Gastroesophageal sphincter (tissue), 4 donors: Measurements from ENCODE around the gene SYT7. TPM values are rescaled to one million over a fixed set of nuclear protein-coding genes. Genes with fewer than 3 reads are reported as not detected.

Experiments used
- ATAC-seq: fragments of 150-250 bp; one replicate; pipeline ENCODE4 v1.9.1; 2016; ENCODE audit warnings: mild to moderate bottlenecking, moderate library complexity
- H3K27ac ChIP-seq, 4 donors: fragments of 200-600 bp; sonication (generic) in 3 of 4; 1 replicate in 3 of 4; 2 replicates in 1 of 4; pipeline ENCODE4 v1.5.1; 2016 to 2019
- H3K27me3 ChIP-seq: fragments of 200-600 bp; sonication (generic); one replicate; pipeline ENCODE4 v1.5.1; 2019
- H3K36me3 ChIP-seq, 2 donors: fragments of 200-600 bp; sonication (generic); one replicate each; pipeline ENCODE4 v1.5.1; 2019; ENCODE audit warnings: control low read depth in 1 of 2
- H3K4me1 ChIP-seq, 3 donors: fragments of 200-600 bp; sonication (generic); 1 replicate in 2 of 3; 2 replicates in 1 of 3; pipeline ENCODE4 v1.5.1; 2016 to 2019; ENCODE audit warnings: control low read depth in 2 of 3
- H3K4me3 ChIP-seq, 2 donors: fragments of 200-600 bp; sonication (generic); one replicate each; pipeline ENCODE4 v1.5.1; 2019; ENCODE audit warnings: mild to moderate bottlenecking in 1 of 2, moderate library complexity in 1 of 2
- H3K9me3 ChIP-seq, 3 donors: fragments of 200-600 bp; sonication (generic); one replicate each; pipeline ENCODE4 v1.5.1; 2017 to 2019; ENCODE audit warnings: control low read depth in 2 of 3
- EP300 ChIP-seq: sonication (generic); formaldehyde crosslinking; IDR thresholded peaks from one replicate; pipeline ENCODE4 v1.6.1; 2017; ENCODE audit warnings: antibody characterized with exemption, mild to moderate bottlenecking
- POLR2A ChIP-seq, 2 donors: fragments of 450-650 bp; IDR thresholded peaks; one replicate each; pipeline ENCODE4 v1.6.1; 2017; ENCODE audit warnings: antibody characterized with exemption in 2 of 2, mild to moderate bottlenecking in 2 of 2, moderate library complexity in 1 of 2
- POLR2AphosphoS5 ChIP-seq: sonication (generic); formaldehyde crosslinking; IDR thresholded peaks from one replicate; pipeline ENCODE4 v1.6.1; 2017; ENCODE audit warnings: antibody characterized with exemption
- WGBS, 2 donors: methylation state at CpG; one replicate each; pipeline ENCODE4 v1.1.5; 2018; ENCODE audit warnings: low coverage in 1 of 2; 5-methylcytosine and 5-hydroxymethylcytosine counted together
- total RNA-seq, 4 donors: library from RNA; depleted of rRNA; stranded (reverse); fragments of >200 nt; gene quantifications; one replicate each; pipeline ENCODE4 v1.1.0, GENCODE V29; 2016
- TF ChIP-seq, protein P1 (sequence below), 4 experiments: fragments of 200-600 bp in 2 of 4; fragments of 450-650 bp in 2 of 4; sonication (generic) in 1 of 4; IDR thresholded peaks; one replicate each; pipeline ENCODE4 v1.5.1; 2017 to 2019; ENCODE audit warnings: antibody characterized with exemption in 4 of 4, mild to moderate bottlenecking in 2 of 4, moderate library complexity in 2 of 4

SYT7 gene
- total RNA-seq, 4 donors from 2014 or later, result 1.8 to 3.7 (median 3.1) TPM

DNA sequence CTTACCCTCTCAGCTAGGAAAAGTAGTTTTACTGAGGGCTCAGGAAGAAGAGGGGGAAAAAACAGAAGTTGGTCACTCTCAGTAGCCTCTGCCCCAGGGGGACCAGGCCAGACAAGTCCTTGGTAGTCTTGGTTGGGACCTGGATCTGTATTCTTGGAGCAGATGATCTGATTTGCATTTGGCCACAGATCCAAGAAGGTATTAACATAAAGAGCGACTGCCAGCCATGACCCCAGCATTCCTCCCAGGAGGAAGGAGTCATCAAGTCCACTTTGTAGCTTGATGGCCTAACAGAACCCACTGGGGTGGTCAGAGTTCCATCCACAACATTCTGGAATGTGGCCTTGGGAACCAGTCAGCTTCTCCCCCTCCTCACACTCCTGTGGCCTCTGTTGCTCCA lies 78.4 kb downstream of the SYT7 start:
- H3K4me1 ChIP-seq, result no peaks in the 10 kb centered on the region
- H3K27me3 ChIP-seq, result peaks cover 36% of the 10 kb centered on the region
- TF ChIP-seq POLR2A (IDR thresholded peaks at IDR 0.05) (no peak), POLR2AphosphoS5 (no peak), EP300 (no peak)
- TF ChIP-seq, protein P1, sequence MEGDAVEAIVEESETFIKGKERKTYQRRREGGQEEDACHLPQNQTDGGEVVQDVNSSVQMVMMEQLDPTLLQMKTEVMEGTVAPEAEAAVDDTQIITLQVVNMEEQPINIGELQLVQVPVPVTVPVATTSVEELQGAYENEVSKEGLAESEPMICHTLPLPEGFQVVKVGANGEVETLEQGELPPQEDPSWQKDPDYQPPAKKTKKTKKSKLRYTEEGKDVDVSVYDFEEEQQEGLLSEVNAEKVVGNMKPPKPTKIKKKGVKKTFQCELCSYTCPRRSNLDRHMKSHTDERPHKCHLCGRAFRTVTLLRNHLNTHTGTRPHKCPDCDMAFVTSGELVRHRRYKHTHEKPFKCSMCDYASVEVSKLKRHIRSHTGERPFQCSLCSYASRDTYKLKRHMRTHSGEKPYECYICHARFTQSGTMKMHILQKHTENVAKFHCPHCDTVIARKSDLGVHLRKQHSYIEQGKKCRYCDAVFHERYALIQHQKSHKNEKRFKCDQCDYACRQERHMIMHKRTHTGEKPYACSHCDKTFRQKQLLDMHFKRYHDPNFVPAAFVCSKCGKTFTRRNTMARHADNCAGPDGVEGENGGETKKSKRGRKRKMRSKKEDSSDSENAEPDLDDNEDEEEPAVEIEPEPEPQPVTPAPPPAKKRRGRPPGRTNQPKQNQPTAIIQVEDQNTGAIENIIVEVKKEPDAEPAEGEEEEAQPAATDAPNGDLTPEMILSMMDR (IDR thresholded peaks at IDR 0.05), result no peak
- no peak overlapping the region for H3K4me3 ChIP-seq
- H3K9me3 ChIP-seq, result no peaks in the 10 kb centered on the region
- WGBS, 2 donors, result 100% methylated on average over 1 of the region's 1 CpG; no CpG with 5 or more reads in 1 of the 2 donors
- ATAC-seq, result no peak
- no peaks in the 10 kb centered on the region for H3K36me3 ChIP-seq
- no peak overlapping the region for H3K27ac ChIP-seq

- 54 to 100% methylated on average over 2 to 11 of the region's 12 CpGs for whole genome bisulfite sequencing, 2 donors
- H3K9me3 ChIP-seq, result no peaks in the 10 kb centered on the region
Observed at GRCh38 chr11:61499816-61500491, 80.9 kb downstream of the SYT7 start.

GRCh38 chr11:61498767-61499341 lies 82.0 kb downstream of the SYT7 start:
- H3K36me3 ChIP-seq, result no peaks in the 10 kb centered on the region
- no peak overlapping the region for H3K4me3 ChIP-seq
- no peak overlapping the region for H3K27ac ChIP-seq
- H3K9me3 ChIP-seq, result no peaks in the 10 kb centered on the region
- peaks cover 8% of the 10 kb centered on the region for H3K27me3 ChIP-seq
- no peak for ATAC-seq
- H3K4me1 ChIP-seq, result no peaks in the 10 kb centered on the region
- TF ChIP-seq POLR2AphosphoS5 (no peak), POLR2A (IDR thresholded peaks at IDR 0.05) (no peak), EP300 (no peak)
- TF ChIP-seq, protein P1 (IDR thresholded peaks at IDR 0.05), result no peak
- WGBS, 2 donors, result 90 to 100% methylated on average over 1 to 6 of the region's 15 CpGs

More at GRCh38 chr11:61499816-61500491, 80.9 kb downstream of the SYT7 start:
- H3K27me3 ChIP-seq, result peaks cover 18% of the 10 kb centered on the region
- H3K36me3 ChIP-seq, result no peaks in the 10 kb centered on the region
- no peak overlapping the region for H3K27ac ChIP-seq
- no peak overlapping the region for H3K4me3 ChIP-seq
- ATAC-seq, result no peak
- H3K4me1 ChIP-seq, result no peaks in the 10 kb centered on the region
- TF ChIP-seq POLR2AphosphoS5, result no peak
- TF ChIP-seq POLR2A (IDR thresholded peaks at IDR 0.05), result no peak
- TF ChIP-seq EP300, result no peak
- TF ChIP-seq, protein P1 (IDR thresholded peaks at IDR 0.05), result no peak

DNA sequence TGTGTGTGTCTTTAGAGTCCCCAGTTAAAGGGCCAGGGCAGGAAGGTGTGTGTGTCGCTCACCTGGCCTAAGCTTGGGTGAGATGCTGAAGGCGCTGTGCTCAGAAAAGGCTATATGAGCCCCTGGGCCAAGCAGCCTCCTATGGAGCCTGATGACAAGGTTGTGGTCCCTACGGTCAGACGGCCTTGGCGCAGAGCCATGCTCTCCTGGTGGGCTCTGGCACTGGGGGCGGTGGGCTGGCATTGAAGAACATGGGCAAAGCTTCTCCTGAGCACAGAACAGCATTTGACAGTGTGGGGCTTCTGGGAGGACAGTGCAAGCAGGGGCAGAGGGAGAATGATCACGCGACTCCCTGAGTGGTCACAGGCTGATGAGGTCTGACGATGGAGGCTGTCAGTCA lies 83.0 kb downstream of the SYT7 start:
- Histone ChIP-seq H3K27me3 (peaks cover 8% of the 10 kb centered on the region), H3K36me3 (no peaks in the 10 kb centered on the region), H3K4me1 (no peaks in the 10 kb centered on the region), H3K4me3 (no peak overlapping the region), H3K27ac (no peak overlapping the region), H3K9me3 (no peaks in the 10 kb centered on the region)
- ATAC-seq, result no peak
- TF ChIP-seq POLR2AphosphoS5 (no peak), POLR2A (IDR thresholded peaks at IDR 0.05) (no peak)
- TF ChIP-seq, protein P1 (IDR thresholded peaks at IDR 0.05), result no peak
- WGBS, 2 donors, result 70 to 100% methylated on average over 2 to 6 of the region's 9 CpGs

GRCh38 chr11:61497473-61497872 lies 83.4 kb downstream of the SYT7 start:
- TF ChIP-seq, protein P1 (IDR thresholded peaks at IDR 0.05), result no peak
- TF ChIP-seq POLR2A (IDR thresholded peaks at IDR 0.05) (no peak), POLR2AphosphoS5 (no peak), EP300 (no peak)
- H3K27ac ChIP-seq, result no peak overlapping the region

More at GRCh38 chr11:61497473-61497872, 83.4 kb downstream of the SYT7 start:
- Histone ChIP-seq H3K4me3 (no peak overlapping the region), H3K4me1 (no peaks in the 10 kb centered on the region), H3K27me3 (peaks cover 8% of the 10 kb centered on the region), H3K36me3 (no peaks in the 10 kb centered on the region), H3K9me3 (no peaks in the 10 kb centered on the region)
- WGBS, 2 donors, result 70 to 100% methylated on average over 2 of the region's 2 CpGs
- no peak for ATAC-seq
